ENCODE measurements around the gene TBX3.

The TBX3 gene

GRCh38 chr12:114661245-114661644 lies 22.7 kb downstream of the TBX3 start:
- Histone ChIP-seq H3K4me3 (ENCODE audit: insufficient read depth, low read depth, low read length, poor library complexity, severe bottlenecking) (no peak overlapping the region), H3K9me3 (ENCODE audit: control insufficient read depth, low read length) (no peaks in the 10 kb centered on the region), H3K4me1 (ENCODE audit: control insufficient read depth, insufficient read depth, low read length, poor library complexity, severe bottlenecking) (no peaks in the 10 kb centered on the region), H3K27ac (ENCODE audit: insufficient read depth, low read length, poor library complexity, severe bottlenecking) (no peak overlapping the region), H3K27me3 (replicated peaks; ENCODE audit: control insufficient read depth, insufficient read depth, low read length, poor library complexity, severe bottlenecking) (no peaks in the 10 kb centered on the region), H3K36me3 (ENCODE audit: control insufficient read depth, insufficient read depth, low read length) (no peaks in the 10 kb centered on the region)
- no peak for DNase-seq

- Histone ChIP-seq H3K36me3 (ENCODE audit: control insufficient read depth, insufficient read depth, low read length) (no peaks in the 10 kb centered on the region), H3K4me3 (ENCODE audit: insufficient read depth, low read depth, low read length, poor library complexity, severe bottlenecking) (no peak overlapping the region), H3K4me1 (ENCODE audit: control insufficient read depth, insufficient read depth, low read length, poor library complexity, severe bottlenecking) (no peaks in the 10 kb centered on the region), H3K27ac (ENCODE audit: insufficient read depth, low read length, poor library complexity, severe bottlenecking) (no peak overlapping the region), H3K9me3 (ENCODE audit: control insufficient read depth, low read length) (no peaks in the 10 kb centered on the region), H3K27me3 (replicated peaks; ENCODE audit: control insufficient read depth, insufficient read depth, low read length, poor library complexity, severe bottlenecking) (no peaks in the 10 kb centered on the region)
- DNase-seq, result no peak
These were observed 24.9 kb downstream of the TBX3 start for GRCh38 chr12:114659084-114659483.

- Histone ChIP-seq H3K9me3 (ENCODE audit: control insufficient read depth, low read length) (no peaks in the 10 kb centered on the region), H3K4me3 (ENCODE audit: insufficient read depth, low read depth, low read length, poor library complexity, severe bottlenecking) (no peak overlapping the region), H3K4me1 (ENCODE audit: control insufficient read depth, insufficient read depth, low read length, poor library complexity, severe bottlenecking) (no peaks in the 10 kb centered on the region), H3K27ac (ENCODE audit: insufficient read depth, low read length, poor library complexity, severe bottlenecking) (no peak overlapping the region), H3K36me3 (ENCODE audit: control insufficient read depth, insufficient read depth, low read length) (no peaks in the 10 kb centered on the region), H3K27me3 (replicated peaks; ENCODE audit: control insufficient read depth, insufficient read depth, low read length, poor library complexity, severe bottlenecking) (no peaks in the 10 kb centered on the region)
- no peak for DNase-seq
These were observed 26.0 kb downstream of the TBX3 start for GRCh38 chr12:114658002-114658441.

- H3K27me3 ChIP-seq (replicated peaks; ENCODE audit: control insufficient read depth, insufficient read depth, low read length, poor library complexity, severe bottlenecking), result no peaks in the 10 kb centered on the region
- H3K9me3 ChIP-seq (ENCODE audit: control insufficient read depth, low read length), result no peaks in the 10 kb centered on the region
- H3K4me3 ChIP-seq (ENCODE audit: insufficient read depth, low read depth, low read length, poor library complexity, severe bottlenecking), result no peak overlapping the region
- no peaks in the 10 kb centered on the region for H3K36me3 ChIP-seq (ENCODE audit: control insufficient read depth, insufficient read depth, low read length)
- H3K27ac ChIP-seq (ENCODE audit: insufficient read depth, low read length, poor library complexity, severe bottlenecking), result no peak overlapping the region
- H3K4me1 ChIP-seq (ENCODE audit: control insufficient read depth, insufficient read depth, low read length, poor library complexity, severe bottlenecking), result no peaks in the 10 kb centered on the region
- no peak for DNase-seq
These were observed 26.4 kb downstream of the TBX3 start for GRCh38 chr12:114657597-114657920.

- Histone ChIP-seq H3K36me3 (ENCODE audit: control insufficient read depth, insufficient read depth, low read length) (no peaks in the 10 kb centered on the region), H3K4me1 (ENCODE audit: control insufficient read depth, insufficient read depth, low read length, poor library complexity, severe bottlenecking) (no peaks in the 10 kb centered on the region), H3K4me3 (ENCODE audit: insufficient read depth, low read depth, low read length, poor library complexity, severe bottlenecking) (no peak overlapping the region), H3K27ac (ENCODE audit: insufficient read depth, low read length, poor library complexity, severe bottlenecking) (no peak overlapping the region), H3K9me3 (ENCODE audit: control insufficient read depth, low read length) (no peaks in the 10 kb centered on the region), H3K27me3 (replicated peaks; ENCODE audit: control insufficient read depth, insufficient read depth, low read length, poor library complexity, severe bottlenecking) (no peaks in the 10 kb centered on the region)
- DNase-seq, result no peak
These were observed 26.9 kb downstream of the TBX3 start for GRCh38 chr12:114656906-114657596.

GRCh38 chr12:114655934-114656749 lies 27.8 kb downstream of the TBX3 start:
- no peak for DNase-seq
- no peak overlapping the region for H3K4me3 ChIP-seq (ENCODE audit: insufficient read depth, low read depth, low read length, poor library complexity, severe bottlenecking)

GRCh38 chr12:114649585-114649984 lies 34.4 kb downstream of the TBX3 start:
- H3K27ac ChIP-seq (ENCODE audit: insufficient read depth, low read length, poor library complexity, severe bottlenecking), result no peak overlapping the region
- H3K4me1 ChIP-seq (ENCODE audit: control insufficient read depth, insufficient read depth, low read length, poor library complexity, severe bottlenecking), result no peaks in the 10 kb centered on the region
- H3K4me3 ChIP-seq (ENCODE audit: insufficient read depth, low read depth, low read length, poor library complexity, severe bottlenecking), result no peak overlapping the region

More at GRCh38 chr12:114655934-114656749, 27.8 kb downstream of the TBX3 start:
- Histone ChIP-seq H3K36me3 (ENCODE audit: control insufficient read depth, insufficient read depth, low read length) (no peaks in the 10 kb centered on the region), H3K9me3 (ENCODE audit: control insufficient read depth, low read length) (no peaks in the 10 kb centered on the region), H3K27ac (ENCODE audit: insufficient read depth, low read length, poor library complexity, severe bottlenecking) (no peak overlapping the region), H3K27me3 (replicated peaks; ENCODE audit: control insufficient read depth, insufficient read depth, low read length, poor library complexity, severe bottlenecking) (no peaks in the 10 kb centered on the region), H3K4me1 (ENCODE audit: control insufficient read depth, insufficient read depth, low read length, poor library complexity, severe bottlenecking) (no peaks in the 10 kb centered on the region)

GRCh38 chr12:114648711-114649110 lies 35.3 kb downstream of the TBX3 start:
- Histone ChIP-seq H3K27ac (ENCODE audit: insufficient read depth, low read length, poor library complexity, severe bottlenecking) (no peak overlapping the region), H3K9me3 (ENCODE audit: control insufficient read depth, low read length) (no peaks in the 10 kb centered on the region), H3K4me3 (ENCODE audit: insufficient read depth, low read depth, low read length, poor library complexity, severe bottlenecking) (no peak overlapping the region), H3K27me3 (replicated peaks; ENCODE audit: control insufficient read depth, insufficient read depth, low read length, poor library complexity, severe bottlenecking) (no peaks in the 10 kb centered on the region), H3K36me3 (ENCODE audit: control insufficient read depth, insufficient read depth, low read length) (no peaks in the 10 kb centered on the region), H3K4me1 (ENCODE audit: control insufficient read depth, insufficient read depth, low read length, poor library complexity, severe bottlenecking) (no peaks in the 10 kb centered on the region)
- DNase-seq, result no peak

More at GRCh38 chr12:114649585-114649984, 34.4 kb downstream of the TBX3 start:
- no peak for DNase-seq
- no peaks in the 10 kb centered on the region for H3K9me3 ChIP-seq (ENCODE audit: control insufficient read depth, low read length)
- no peaks in the 10 kb centered on the region for H3K27me3 ChIP-seq (replicated peaks; ENCODE audit: control insufficient read depth, insufficient read depth, low read length, poor library complexity, severe bottlenecking)
- H3K36me3 ChIP-seq (ENCODE audit: control insufficient read depth, insufficient read depth, low read length), result no peaks in the 10 kb centered on the region

GRCh38 chr12:114638790-114639435 lies 45.1 kb downstream of the TBX3 start:
- no peak overlapping the region for H3K27ac ChIP-seq (ENCODE audit: insufficient read depth, low read length, poor library complexity, severe bottlenecking)
- H3K9me3 ChIP-seq (ENCODE audit: control insufficient read depth, low read length), result no peaks in the 10 kb centered on the region
- no peaks in the 10 kb centered on the region for H3K27me3 ChIP-seq (replicated peaks; ENCODE audit: control insufficient read depth, insufficient read depth, low read length, poor library complexity, severe bottlenecking)

More at GRCh38 chr12:114638790-114639435, 45.1 kb downstream of the TBX3 start:
- DNase-seq, result no peak
- Histone ChIP-seq H3K4me3 (ENCODE audit: insufficient read depth, low read depth, low read length, poor library complexity, severe bottlenecking) (no peak overlapping the region), H3K36me3 (ENCODE audit: control insufficient read depth, insufficient read depth, low read length) (no peaks in the 10 kb centered on the region), H3K4me1 (ENCODE audit: control insufficient read depth, insufficient read depth, low read length, poor library complexity, severe bottlenecking) (no peaks in the 10 kb centered on the region)

All from effector memory CD4-positive, alpha-beta T cell (primary cell).